GM19468 (cell line): ENCODE data around the gene KCNQ4.
A peak's percentile ranks its signal among the peaks of the same experiment; 100 is the strongest.

ENCODE experiments used
- ATAC-seq: cut with Tn5 transposase; IDR thresholded peaks from one replicate; pipeline ENCODE4 v1.9.1; 2021; ENCODE audit warnings: mild to moderate bottlenecking, moderate library complexity, moderate number of reproducible peaks; ENCODE audit not compliant: unreplicated experiment; ENCODE audit errors: extremely low read depth

Gene KCNQ4

GRCh38 chr1:40838045-40838979, 54.7 kb downstream of the KCNQ4 start:
- no peak for ATAC-seq

- ATAC-seq = no peak
Observed at GRCh38 chr1:40838980-40839942, 55.7 kb downstream of the KCNQ4 start.

DNA sequence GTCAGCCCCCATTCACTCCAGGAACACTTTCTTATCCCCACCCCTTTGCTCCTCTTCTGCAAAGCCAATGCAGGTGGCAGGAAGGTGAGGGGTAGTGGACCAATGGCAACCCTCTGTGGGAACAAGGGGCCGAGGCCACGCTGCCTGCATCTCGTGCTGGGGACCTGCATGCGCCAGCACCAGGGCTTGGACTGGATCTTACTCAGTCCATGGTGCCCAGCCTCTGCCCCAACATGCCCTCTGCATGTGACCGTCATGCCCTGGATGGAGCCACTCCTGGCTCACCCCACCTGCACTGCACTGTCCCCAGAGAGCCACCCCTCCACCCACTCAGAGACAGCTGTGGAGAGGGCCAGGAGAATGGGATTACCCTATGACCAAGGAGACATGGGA, 56.4 kb downstream of the KCNQ4 start:
- no peak for ATAC-seq

DNA sequence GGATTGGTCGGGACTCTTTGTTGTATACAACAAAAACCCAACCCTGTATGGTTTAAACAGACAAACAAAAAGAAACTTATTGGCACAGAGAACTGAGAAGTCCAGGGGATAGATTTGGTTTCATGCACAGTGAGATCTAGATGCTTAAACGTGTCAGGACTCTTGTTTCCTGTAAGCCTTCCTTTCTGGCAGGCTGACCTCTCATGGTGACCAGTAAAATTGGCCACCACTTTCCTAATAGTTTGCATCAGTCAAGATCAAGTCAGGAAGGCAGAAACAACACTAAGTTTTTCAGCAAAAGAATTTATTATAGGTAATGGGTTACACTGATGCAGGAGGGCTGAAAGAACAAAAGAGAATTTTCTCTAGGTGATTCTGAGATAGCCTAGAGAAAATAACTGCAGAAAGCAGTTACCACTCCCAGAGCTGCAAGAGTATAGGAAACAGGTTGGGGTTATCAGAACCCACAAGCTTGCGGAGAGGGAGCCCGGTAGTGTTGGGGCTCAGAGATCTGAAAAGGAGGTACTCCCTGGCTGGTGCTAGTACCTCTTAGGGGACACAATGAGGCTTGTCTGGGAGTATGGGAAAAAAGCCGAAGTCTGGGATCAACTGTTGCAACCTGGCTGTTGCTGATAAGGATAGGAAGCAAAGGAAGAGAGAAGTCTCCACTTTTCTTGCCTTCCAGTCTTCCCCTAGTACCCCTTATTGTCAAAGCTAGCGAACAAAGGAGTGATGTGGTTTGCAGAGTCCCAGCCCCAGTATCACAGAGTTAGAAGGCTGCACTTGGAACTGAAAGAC, 57.1 kb downstream of the KCNQ4 start:
- peak; percentile 39 for ATAC-seq

- no peak for ATAC-seq
Observed at GRCh38 chr1:40841602-40842001, 58.0 kb downstream of the KCNQ4 start.

DNA sequence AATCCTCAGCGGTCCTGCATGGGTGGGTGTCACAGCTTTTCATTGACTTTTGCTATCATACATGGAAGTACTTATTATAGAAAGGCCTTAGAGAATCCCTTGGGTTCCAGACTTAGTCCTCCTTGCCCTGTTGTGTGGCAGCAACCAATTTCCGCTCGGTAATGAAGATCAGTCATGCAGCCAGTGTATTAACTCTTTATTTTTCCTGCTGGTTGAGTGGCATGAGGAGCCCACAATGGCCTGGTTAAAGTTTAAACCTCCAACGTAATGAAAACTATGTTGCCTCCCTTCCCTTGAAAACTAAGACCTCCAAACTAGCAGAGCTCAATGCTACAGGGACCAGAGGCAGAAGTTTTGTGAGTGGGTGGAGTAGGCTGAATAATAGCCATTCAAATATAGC, 58.6 kb downstream of the KCNQ4 start:
- ATAC-seq = no peak

GRCh38 chr1:40842691-40843090, 59.1 kb downstream of the KCNQ4 start:
- no peak for ATAC-seq

DNA sequence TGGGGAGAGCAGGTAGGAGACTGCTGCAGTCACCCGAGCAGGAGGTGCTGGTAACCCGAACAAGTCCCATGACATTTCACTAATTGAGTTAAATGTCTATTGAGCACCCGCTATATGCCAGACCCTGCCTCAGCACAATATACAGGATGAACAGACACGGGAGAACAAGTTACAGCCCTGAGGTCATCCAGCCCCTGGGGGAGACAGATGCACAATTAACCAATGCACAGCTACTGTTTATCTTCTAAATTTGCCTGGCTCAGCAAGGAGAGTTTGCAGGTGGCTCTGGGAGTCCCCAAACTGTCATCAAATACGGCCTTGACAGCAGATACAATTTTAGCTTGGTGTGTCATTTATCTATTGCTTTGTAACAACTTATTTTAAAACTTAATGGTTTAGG, 60.5 kb downstream of the KCNQ4 start:
- ATAC-seq = no peak

DNA sequence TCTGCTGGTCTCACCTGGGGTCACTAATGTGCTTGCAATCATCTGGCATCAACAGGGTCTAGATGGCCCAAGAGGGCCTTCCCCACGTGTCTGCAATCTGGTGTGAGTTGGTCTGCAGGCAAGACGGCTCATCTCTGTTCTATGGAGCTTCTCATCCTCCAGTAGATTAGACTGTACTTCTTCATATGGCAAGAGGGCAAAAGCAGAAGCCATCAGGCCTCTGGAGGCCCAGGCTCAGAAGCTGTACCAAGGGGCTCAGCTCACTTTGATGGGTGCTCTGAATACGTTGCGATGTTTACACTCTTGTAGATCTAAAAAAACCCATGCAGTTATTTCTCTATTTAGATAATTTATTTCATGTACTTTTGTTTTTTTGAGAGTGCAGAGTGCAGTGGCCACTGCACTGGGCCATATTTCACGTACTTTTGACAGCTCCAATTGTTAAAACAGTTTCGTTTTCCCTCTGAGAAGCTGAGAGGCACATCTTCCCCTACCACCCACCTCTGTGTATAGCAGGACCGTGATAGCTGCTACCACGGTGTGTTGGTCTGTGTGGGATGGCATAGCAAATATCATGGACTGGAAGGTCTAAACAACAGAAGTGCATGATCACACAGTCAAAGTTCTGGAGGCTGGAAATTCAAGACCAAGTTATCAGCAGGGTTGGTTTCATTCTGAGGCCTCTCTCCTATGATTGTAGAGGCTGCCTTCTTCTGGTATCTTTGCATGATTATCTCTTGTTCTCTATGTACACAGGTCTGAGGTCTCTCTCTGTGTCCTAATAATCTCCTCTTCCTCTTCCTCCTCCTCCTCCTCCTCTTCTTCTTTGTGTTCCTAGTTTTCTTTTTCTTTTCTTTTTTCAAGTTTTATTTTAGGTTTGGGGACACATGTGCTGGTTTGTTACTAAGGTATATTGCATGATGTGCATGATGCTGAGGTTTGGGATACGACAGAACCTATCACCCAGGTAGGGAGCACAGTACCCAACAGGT, 61.6 kb downstream of the KCNQ4 start:
- no peak for ATAC-seq

DNA sequence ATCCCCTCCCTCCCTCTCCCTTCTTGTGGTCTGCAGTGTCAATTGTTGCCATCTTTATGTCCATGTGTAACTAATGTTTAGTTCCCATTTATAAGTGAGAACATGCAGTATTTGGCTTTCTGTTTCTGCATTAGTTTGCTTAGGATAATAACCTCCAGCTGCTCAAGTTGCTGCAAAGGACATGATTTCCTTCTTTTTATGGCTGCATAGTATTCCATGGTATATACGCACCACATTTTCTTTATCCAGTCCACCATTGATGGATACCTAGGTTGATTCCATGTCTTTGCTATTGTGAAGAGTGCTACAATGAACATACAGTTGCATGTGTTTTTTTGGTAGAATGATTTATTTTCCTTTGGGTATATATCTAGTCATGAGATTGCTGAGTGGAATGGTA, 62.3 kb downstream of the KCNQ4 start:
- no peak for ATAC-seq

DNA sequence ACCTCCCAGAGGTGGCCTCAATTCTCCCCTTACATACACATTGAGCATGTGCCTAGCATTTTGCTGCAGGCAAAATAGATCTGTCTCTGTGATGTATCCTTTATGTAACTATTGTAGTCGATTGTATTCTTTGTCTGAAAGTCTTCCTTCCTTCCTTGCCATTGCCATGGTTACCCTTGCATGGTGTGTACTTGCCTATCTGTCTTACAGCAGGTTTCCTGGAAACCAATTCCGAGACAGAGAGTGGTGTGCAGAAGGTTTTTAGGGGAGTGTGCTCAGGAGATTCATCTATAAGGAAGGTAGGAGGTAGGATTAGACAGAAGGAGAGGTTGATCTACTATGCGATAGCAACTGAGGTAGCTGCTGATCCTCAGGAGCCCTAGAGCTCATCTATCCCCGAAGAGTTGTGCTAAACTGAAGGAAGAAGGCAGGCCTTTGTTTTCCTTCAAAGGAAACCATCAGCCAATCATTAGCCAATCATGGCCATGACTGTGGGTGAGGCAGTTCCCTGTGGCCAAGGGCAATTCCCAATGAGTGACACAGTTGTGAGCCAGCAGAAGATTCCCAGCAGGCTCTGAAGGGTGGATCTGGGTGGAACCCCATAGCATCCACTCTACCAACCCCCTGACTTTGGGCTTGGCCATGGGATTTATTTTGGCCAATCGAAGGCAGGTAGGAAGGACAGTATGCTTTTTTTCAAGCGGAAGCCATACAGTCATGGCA, 63.6 kb downstream of the KCNQ4 start:
- no peak for ATAC-seq

GRCh38 chr1:40848530-40849189, 65.1 kb downstream of the KCNQ4 start:
- no peak for ATAC-seq

- peak; percentile 67 for ATAC-seq
Observed at GRCh38 chr1:40849801-40850592, 66.4 kb downstream of the KCNQ4 start.

GRCh38 chr1:40851643-40852042, 68.1 kb downstream of the KCNQ4 start:
- ATAC-seq = no peak

DNA sequence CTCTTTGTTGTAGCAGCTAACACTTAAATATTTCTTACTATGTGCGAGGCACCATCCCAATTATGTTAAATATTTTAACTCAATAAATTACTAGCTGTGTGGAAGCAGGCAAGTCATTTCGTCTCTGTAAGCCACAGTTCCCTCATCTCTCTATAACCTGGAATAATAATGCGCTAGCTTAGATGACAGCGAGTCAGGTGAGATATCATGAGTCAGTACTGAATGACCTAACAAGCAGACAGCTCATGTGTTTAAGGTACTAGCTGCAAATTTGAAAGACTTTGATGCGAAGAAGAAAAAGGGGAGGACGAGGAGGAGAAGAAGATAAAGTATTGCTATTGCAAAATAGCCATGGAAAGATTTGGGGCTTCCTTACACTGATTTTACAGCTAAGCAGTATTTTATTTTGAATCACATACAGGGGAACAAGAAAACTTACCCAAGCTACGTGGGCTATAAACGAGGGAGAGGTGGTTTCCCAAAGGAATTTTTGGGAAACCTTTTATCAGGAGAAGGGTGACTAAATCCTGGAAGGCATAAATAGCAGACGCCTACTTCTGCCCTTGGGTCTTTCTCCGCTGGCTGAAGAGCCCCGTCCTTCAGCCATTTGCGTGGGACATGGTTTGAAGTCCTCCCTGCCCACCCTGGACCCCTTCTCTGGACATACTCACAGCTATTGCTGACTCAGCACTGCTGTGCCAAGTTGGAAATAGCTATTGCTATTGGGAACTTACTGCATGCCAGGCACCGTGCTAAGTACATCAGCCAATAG, 69.7 kb downstream of the KCNQ4 start:
- no peak for ATAC-seq

- ATAC-seq = no peak
Observed at GRCh38 chr1:40853885-40854170, 70.2 kb downstream of the KCNQ4 start.

DNA sequence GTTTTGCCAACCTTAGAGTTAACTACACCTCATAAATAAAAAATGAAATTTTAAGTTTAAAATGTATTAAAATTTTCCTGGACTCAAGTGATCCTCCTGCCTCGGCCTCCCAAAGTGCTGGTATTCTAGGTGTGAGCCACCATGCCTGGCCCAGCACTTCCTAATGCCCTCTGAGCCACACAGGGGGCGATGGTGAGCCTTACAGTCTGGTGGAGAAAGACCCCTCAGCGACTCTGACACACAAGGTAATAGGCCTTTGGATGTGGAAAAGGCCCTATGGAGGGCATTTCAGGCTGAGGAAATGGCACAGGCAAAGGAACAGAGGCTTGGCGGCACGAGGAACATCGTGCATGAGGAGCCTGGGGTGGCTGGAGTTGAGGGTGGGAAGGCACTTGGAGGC, 71.9 kb downstream of the KCNQ4 start:
- ATAC-seq = no peak
